Astrocyte (in vitro differentiated cells and primary cell): ENCODE data around the gene HOXC9.

ENCODE experiments used
- CTCF ChIP-seq: IDR thresholded peaks from 2 replicates; pipeline ENCODE4 v1.5.1; 2011; ENCODE audit warnings: low read depth, mild to moderate bottlenecking, inconsistent platforms, low read length, moderate library complexity; ENCODE audit not compliant: insufficient read depth
- EZH2 ChIP-seq: IDR thresholded peaks from 2 replicates; pipeline ENCODE4 v1.6.1; 2012; ENCODE audit warnings: mild to moderate bottlenecking, low read length, inconsistent platforms; ENCODE audit not compliant: insufficient read depth

- TF ChIP-seq CTCF (no peak), EZH2 (peak; percentile 42)
Observed at GRCh38 chr12:54032086-54032619, 32.2 kb downstream of the HOXC9 start.
